Activated CD8-positive, alpha-beta memory T cell treated with anti-CD3 and anti-CD28 coated beads, Interleukin-2, amount 50 U/mL, for 48 hours (primary cell): ENCODE data around the gene SIL1.
"Not testable (repeated sequence)": the region's sequence is repeated elsewhere in the genome, so short reads cannot be mapped to it uniquely, and the experiment has no call there.

Experiments
- DNase-seq: peaks from one replicate; pipeline ENCODE4 v3.0.0-alpha.2; 2020

SIL1 gene

DNA sequence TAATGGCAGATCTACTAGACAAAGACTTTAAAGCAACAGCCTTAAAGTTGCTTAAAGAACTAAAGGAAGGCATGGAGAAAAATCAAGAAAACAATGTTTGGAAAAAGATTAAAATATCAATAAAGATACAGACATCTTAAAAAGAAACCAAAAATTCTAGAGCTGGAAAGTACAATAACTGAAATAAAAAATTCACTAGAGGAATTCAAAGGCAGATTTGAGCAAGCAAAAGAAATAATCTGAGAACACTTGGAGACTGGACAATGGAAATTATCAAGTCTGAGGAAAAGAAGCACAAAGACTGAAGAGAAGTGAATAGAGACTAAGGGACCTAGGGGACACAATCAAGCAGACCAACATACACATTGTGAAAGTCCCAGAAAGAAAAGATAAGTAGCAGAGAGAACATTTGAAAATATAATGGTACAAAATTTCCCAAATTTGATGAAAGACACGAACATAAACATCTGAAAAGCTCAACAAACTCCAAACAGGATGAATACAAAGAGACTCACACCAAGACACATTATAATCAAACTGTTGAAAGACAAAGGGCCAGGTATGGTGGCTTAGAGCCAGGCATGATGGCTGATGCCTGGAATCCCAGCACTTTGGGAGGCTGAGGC is 26.3 kb downstream of the SIL1 start:
- no peak for DNase-seq

DNA sequence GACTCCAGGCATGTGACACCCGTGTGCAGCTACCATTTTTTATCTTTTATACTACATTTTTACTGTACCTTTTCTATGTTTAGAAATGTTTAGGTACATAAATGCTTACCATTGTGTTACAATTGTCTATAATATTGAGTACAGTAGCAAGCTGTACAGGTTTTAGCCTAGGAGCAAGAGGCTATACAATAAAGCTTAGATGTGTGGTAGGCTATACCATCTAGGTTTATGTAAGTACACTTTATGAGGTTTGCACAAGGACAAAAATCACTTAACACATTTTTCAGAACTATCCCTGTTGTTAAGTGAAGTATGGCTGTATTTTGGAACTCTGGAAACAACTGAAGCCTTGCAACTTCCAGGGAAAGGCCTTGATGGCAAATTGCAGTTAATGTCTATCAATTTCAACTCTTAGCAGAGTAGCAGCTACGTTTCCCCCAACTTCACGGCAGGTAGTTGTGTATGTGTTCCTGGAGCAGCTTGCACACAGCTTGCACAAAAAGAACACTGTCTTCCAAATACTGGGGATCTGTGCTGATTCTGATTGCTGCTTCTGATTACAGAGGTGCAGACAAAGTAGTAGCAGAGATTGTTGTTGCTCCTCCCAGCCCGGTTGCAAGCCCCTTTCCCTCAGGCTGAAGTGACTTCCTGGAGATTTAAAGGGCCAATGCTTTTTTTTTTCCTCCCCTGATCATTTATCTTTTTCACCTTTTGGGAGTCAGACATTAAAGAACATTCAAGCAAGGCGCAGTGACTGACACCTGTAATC is 30.0 kb downstream of the SIL1 start:
- DNase-seq, result no peak

GRCh38 chr5:139167533-139167932 is 30.6 kb downstream of the SIL1 start:
- DNase-seq, result no peak

DNA sequence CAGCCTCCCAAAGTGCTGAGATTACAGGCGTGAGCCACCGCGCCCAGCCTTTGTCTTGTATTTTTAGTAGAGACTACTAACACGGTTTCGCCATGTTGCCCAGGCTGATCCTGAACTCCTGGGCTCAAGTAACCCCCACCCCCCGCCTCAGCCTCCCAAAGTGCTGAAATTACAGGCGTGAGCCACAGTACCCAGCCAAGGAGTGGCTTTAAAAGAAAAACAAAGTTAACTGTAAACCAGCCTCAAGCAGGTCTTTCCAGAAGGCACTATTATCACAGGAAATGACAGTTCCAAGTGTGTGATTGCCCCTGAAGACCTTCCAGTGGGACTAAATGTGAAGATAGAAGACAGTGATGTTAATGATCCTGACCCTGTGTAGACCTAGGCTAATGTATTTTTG is 31.1 kb downstream of the SIL1 start:
- no peak for DNase-seq

DNA sequence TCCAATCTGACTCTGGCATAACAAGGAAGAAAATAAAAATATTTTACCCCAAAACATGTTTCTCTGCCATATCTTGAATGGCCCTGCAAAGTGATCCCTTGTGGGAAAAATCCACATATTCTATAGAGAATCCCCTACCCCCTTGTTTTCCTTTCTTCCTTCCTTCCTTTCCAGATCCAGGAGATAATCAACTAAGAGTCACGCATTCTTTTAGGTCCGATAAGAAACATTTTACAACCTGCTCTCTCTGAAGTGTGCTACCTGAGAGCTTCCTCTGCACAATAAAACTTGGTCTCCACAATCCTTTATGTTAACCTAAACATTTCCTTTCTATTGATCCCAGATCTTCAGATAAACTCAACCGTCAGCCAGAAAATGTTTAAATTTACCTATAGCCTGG is 33.3 kb downstream of the SIL1 start:
- not testable (repeated sequence) for DNase-seq

DNA sequence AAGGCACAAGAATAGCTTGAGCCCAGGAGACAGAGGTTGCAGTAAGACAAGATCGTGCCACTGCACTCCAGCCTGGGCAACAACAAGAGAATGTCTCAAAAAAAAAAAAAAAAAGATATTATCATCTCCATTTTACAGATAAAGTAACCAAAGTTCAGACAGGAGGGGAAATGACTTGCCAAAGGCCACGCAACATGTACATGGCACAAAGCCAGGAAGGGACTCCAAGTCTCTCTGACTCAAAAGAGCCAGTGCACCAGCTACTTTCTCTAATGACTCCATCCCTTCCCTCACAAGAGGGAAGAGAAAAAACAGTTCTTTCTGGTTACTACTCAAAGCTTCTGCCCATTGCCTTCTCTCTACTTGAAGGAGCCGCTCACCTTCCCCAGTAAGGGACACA is 34.1 kb downstream of the SIL1 start:
- no peak for DNase-seq

DNA sequence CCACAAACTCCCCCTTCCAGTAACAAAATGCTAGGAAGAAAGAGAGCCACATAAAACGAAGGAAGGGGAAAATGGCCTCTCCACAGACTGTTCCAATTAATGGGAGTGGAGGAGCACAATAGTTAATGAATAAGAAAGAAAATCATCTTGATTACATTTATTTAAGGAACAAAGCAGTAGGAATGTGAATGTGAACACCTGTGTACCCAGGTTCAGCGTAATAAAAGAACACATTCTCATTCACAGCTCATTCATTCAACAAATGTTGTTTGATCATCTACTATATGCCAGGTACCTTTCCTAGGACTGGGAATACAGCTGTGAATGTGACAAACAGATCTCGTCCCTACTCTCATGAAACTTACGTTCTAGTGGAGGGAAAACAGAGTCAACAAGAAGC is 35.7 kb downstream of the SIL1 start:
- DNase-seq, result no peak

GRCh38 chr5:139158791-139159190 is 39.4 kb downstream of the SIL1 start:
- no peak for DNase-seq

GRCh38 chr5:139157556-139157955 is 40.6 kb downstream of the SIL1 start:
- no peak for DNase-seq

DNA sequence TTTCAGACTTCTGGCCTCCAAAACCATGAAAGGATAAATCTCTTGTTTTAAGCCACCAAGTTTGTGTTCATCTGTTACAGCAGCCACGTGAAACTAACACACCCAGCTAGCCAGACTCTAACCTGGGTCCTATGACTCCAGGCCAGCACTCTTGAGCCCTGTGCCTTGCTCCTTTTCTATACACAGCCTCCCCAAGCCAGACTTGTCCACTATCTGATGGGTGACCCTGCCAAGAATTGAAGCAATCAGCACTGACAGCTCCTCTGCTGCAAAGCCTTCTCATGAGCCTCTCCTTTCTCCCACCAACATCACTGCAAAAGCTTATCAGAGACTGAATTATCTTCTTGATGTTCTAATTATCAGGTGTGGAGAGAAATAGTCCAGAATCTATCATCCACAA is 41.4 kb downstream of the SIL1 start:
- no peak for DNase-seq

- DNase-seq, result no peak
Observed at GRCh38 chr5:139155333-139155732, 42.8 kb downstream of the SIL1 start.

DNA sequence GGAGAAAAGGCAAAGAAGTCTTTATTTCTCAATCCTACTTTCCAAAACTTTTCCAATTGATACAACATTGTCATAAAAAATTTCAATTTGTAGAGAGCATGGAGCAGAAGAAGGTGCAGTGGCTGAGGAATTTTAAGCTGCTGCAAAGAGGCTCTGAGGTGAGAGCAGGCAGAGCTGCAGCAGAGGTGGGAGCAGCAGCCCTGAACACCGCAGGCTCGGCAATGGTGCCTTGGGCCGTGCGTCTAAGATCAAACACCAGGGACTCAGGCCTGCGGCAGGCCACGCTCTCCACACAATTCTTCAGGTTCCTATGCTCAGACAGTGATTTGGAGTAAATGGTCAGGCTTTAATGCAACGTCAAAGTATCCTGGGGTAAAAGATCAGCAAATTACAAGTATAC is 46.3 kb downstream of the SIL1 start:
- no peak for DNase-seq

DNA sequence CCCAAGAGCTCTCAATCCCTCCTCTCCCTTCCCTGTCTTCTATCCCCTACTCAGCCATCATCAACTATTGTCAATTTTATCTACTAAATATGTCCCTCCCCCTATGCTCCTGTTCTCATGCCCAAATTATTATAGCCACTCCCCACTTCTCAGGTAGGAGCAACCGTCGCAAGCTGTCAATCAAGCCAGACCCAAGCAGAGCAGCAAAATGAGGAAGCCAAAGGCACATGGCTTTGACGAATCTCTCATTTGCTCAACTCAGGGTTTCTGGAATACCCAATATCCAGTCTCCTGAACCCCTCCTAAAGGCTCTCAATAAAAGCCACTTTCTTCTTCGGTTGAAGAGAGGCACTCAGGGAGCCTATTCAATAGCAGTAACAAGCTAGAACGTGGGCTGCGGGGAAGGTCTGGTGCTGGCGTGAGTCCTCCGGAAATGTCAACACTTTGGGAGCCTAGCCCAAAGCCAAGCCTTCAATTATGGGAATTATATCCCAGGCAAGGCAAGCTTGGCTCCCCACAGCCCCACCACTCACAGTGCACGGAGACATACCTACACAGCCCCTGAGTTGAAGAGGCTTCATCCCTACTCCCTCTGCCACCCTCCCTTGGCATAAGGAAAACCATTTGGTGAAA is 47.7 kb downstream of the SIL1 start:
- no peak for DNase-seq

GRCh38 chr5:139149477-139150199 is 48.5 kb downstream of the SIL1 start:
- no peak for DNase-seq

GRCh38 chr5:139148986-139149385 is 49.2 kb downstream of the SIL1 start:
- DNase-seq, result no peak

DNA sequence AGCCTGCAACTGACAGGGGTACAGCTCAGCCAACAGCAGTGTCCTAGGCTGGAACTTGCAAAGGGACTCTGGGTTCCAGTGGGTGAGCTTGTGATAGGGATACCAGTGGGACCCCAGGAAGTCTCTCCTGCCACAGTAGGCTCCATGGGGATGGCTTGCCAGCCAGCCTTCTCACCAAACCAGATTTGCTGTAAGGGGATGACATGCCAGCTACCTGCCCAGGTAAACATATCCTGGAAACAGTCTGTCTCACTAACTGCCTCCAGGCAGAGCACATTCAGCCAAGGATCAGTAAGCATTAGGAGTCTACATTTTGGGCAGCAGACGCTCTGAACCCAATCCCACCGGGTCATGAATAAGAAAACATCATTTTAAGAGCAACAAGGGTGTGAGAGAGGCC is 49.9 kb downstream of the SIL1 start:
- DNase-seq, result no peak

DNA sequence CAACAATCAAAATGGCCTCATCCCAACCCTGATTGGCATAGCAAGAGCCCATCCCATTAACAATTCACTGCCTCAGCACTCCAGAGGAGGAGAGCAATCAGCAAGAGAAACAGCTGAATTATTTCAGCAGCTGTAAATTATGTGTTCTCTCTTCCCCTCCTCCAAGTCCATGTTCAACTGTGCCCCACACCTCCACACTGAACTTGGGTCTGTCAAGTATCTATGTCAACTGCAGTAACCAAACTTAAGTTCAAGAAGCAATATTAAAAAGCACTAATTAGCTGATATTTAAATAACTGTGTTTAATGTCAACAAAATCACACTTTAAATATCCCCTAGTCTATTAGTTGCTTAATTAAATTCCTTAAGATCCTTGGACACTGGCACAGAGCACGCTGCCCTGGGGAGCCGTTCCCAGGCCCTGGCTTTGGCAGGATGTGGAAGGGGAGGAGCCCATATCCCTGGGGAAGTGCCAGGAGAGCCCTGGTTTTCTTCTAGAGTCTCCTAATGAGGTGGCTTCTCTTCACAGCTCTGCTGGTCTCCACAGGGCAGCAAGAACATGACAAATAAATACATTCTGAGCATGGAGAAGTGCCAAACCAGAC is 50.6 kb downstream of the SIL1 start:
- DNase-seq, result no peak

GRCh38 chr5:139146809-139147482 is 51.2 kb downstream of the SIL1 start:
- no peak for DNase-seq

DNA sequence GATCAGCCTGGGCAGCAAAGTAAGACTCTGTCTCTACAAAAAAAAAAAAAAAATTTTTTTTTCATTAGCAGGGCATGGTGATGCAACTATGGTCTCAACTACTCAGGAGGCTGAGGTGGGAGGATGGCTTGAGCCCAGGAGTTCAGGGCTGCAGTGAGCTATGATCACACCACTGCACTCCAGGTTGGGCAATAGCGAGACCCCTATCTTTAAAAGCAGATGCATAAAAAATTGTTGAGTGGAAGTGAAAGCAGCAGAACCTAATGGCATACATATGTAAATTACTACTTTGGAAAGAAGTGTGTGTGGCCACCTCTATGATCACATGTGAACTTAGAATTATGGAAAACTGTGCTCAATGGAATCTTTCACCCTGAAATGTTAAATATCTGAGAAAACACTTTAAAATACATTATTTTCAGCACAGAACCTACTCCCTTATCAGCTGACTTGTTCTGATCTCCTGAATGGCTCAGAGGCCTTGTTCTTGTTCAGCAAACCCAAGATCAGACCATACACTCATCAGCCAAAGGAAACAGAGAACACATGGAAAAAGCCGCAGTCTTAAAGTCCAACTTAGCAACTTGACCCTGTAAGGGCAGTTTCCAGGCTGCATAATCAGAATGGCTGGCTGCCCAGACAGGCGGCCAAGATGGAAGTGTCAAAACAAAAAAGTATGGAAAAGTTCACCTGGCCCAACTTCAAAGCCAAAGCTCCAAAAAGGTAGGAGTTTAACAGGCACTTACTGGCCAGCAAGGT is 56.5 kb downstream of the SIL1 start:
- DNase-seq, result no peak

DNA sequence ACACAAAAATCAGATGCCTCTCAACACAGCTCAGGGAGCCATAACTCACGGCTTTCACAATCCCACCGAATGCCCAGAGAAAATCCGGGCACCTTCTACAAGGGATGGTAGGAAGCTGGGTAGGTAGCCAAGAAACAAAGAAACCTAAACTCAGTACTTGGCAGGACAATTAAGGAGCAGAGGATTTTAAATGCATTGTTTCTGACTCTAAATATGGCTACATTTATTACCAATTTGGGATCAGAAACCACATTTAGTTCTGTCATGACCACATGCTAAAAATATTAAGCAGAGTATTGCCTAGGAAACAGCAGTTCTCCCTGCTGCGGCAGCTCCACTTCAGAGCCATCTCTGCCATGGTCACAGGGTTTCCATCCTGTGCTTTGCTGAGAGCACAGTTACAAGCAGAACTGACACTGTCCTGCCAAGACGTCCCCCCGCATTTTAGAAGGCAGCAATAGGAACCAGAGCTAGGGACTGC is 57.5 kb downstream of the SIL1 start:
- no peak for DNase-seq

- no peak for DNase-seq
Observed at GRCh38 chr5:139138809-139139208, 59.4 kb downstream of the SIL1 start.

GRCh38 chr5:139138109-139138508 is 60.1 kb downstream of the SIL1 start:
- no peak for DNase-seq
